ENCODE results near the gene C4orf50.

C4orf50 gene

DNA sequence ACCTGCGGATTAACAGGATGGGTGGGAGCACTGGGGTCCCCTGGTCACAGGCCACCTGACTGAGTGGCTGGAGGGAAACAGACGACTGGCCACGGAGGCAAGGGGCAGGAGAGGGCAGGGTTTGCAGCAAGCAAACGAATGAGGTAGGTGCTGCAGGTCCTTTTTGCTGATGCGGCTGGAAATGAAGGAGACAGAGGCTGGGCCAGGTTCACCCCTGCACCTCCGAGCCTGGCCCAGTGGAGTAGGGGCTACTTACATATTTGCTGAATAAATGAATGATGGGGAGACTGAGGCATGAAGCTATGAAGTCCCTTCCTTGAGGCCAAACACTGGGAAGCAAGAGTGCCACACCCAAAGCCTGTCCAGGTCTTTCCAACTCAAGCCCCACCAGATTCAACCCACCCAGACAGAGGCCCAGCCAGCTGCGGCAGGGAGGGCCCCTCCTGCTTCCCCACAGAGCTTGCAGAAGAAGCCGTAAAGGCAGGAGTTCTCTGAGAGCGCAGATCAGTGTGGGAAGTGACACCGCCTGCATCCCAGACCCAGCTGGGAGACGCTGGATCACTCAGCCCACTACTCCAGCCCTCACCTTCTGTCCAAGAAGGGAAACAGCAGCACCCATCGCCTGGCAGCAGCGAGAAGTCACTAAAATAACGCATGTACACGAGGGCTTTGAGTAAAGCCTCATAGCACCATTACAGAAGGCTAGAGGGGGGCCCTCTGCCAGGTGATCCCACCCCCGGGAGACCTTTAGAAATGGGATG lies 36.1 kb upstream of the C4orf50 start:
- Histone ChIP-seq H3K4me1 (ENCODE audit: insufficient read depth, low read length) (no peaks in the 10 kb centered on the region; the same call in 1 of the 2 replicates), H3K36me3 (ENCODE audit: insufficient read depth, low read depth, low read length) (peaks cover 1% of the 10 kb centered on the region; the same call in 1 of the 2 replicates), H3K4me3 (ENCODE audit: low read length) (no peak overlapping the region)

GRCh38 chr4:6052679-6053078 lies 34.4 kb upstream of the C4orf50 start:
- Histone ChIP-seq H3K9ac (ENCODE audit: low read depth, low read length) (no peak overlapping the region), H3K27ac (ENCODE audit: low read length) (no peak overlapping the region), H3K4me3 (ENCODE audit: low read length) (no peak overlapping the region), H3K9me3 (ENCODE audit: insufficient read depth, low read depth, low read length) (peaks cover 5% of the 10 kb centered on the region; the same call in 1 of the 2 replicates), H3K27me3 (ENCODE audit: insufficient read depth, low read length) (no peaks in the 10 kb centered on the region), H3K4me1 (ENCODE audit: insufficient read depth, low read length) (no peaks in the 10 kb centered on the region; the same call in 1 of the 2 replicates), H3K36me3 (ENCODE audit: insufficient read depth, low read depth, low read length) (no peaks in the 10 kb centered on the region)

More for the DNA sequence above, 36.1 kb upstream of the C4orf50 start:
- Histone ChIP-seq H3K27me3 (ENCODE audit: insufficient read depth, low read length) (no peaks in the 10 kb centered on the region), H3K9ac (ENCODE audit: low read depth, low read length) (no peak overlapping the region; the same call in 1 of the 2 replicates), H3K9me3 (ENCODE audit: insufficient read depth, low read depth, low read length) (peaks cover 22% of the 10 kb centered on the region), H3K27ac (ENCODE audit: low read length) (no peak overlapping the region)

- H3K36me3 ChIP-seq (ENCODE audit: insufficient read depth, low read depth, low read length) = no peaks in the 10 kb centered on the region
- H3K27me3 ChIP-seq (ENCODE audit: insufficient read depth, low read length) = no peaks in the 10 kb centered on the region
- no peak overlapping the region for H3K4me3 ChIP-seq (ENCODE audit: low read length)
- H3K27ac ChIP-seq (ENCODE audit: low read length) = no peak overlapping the region
- H3K4me1 ChIP-seq (ENCODE audit: insufficient read depth, low read length) = no peaks in the 10 kb centered on the region; the same call in 1 of the 2 replicates
- H3K9me3 ChIP-seq (ENCODE audit: insufficient read depth, low read depth, low read length) = no peaks in the 10 kb centered on the region
- no peak overlapping the region for H3K9ac ChIP-seq (ENCODE audit: low read depth, low read length)
These were observed 32.3 kb upstream of the C4orf50 start for GRCh38 chr4:6050551-6050950.

DNA sequence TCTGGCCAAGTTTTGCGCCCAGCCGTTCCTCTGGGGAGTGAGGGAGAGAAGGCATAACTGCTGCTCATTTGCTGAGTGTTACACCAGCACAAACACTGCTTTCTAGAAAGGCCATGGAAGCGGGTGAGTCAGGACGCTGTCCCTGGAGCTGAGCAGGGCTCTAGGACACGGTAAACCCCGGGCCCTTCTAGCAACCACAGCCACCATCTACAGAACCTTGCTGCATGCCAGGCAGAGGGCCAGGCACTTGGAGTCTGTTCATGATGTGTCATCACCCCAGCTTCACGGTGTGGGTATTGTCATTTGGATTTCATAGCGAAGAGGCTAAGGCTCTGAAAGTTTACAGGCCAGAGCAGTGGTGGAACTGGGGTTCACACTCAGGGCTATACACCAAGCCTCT lies 31.8 kb upstream of the C4orf50 start:
- Histone ChIP-seq H3K27me3 (ENCODE audit: insufficient read depth, low read length) (no peaks in the 10 kb centered on the region), H3K9me3 (ENCODE audit: insufficient read depth, low read depth, low read length) (no peaks in the 10 kb centered on the region), H3K4me3 (ENCODE audit: low read length) (no peak overlapping the region), H3K27ac (ENCODE audit: low read length) (no peak overlapping the region), H3K4me1 (ENCODE audit: insufficient read depth, low read length) (no peaks in the 10 kb centered on the region; the same call in 1 of the 2 replicates), H3K36me3 (ENCODE audit: insufficient read depth, low read depth, low read length) (no peaks in the 10 kb centered on the region), H3K9ac (ENCODE audit: low read depth, low read length) (no peak overlapping the region)

DNA sequence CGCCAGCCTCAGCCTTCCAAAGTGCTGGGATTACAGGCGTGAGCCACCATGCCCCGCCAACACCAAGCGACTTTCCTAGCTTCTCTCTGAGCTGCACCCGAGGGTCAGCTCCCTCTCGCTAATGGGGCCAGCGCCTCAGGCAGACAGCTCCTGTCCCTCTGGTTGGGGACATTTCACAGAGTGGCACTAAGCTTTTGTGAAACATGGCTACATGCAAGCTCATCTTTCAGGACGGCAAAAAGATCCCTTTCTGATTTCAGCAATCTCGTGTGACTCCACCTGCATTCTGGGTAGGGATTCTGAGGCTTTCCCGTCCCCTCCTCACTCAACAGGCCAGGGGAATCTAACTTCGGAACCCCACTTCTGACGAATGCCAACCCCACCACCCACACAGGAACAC lies 31.0 kb upstream of the C4orf50 start:
- Histone ChIP-seq H3K27me3 (ENCODE audit: insufficient read depth, low read length) (no peaks in the 10 kb centered on the region), H3K36me3 (ENCODE audit: insufficient read depth, low read depth, low read length) (no peaks in the 10 kb centered on the region), H3K9me3 (ENCODE audit: insufficient read depth, low read depth, low read length) (no peaks in the 10 kb centered on the region), H3K4me1 (ENCODE audit: insufficient read depth, low read length) (no peaks in the 10 kb centered on the region), H3K4me3 (ENCODE audit: low read length) (no peak overlapping the region), H3K9ac (ENCODE audit: low read depth, low read length) (no peak overlapping the region), H3K27ac (ENCODE audit: low read length) (no peak overlapping the region)

- Histone ChIP-seq H3K4me1 (ENCODE audit: insufficient read depth, low read length) (no peaks in the 10 kb centered on the region), H3K4me3 (ENCODE audit: low read length) (no peak overlapping the region), H3K9me3 (ENCODE audit: insufficient read depth, low read depth, low read length) (no peaks in the 10 kb centered on the region), H3K27me3 (ENCODE audit: insufficient read depth, low read length) (no peaks in the 10 kb centered on the region), H3K27ac (ENCODE audit: low read length) (no peak overlapping the region), H3K36me3 (ENCODE audit: insufficient read depth, low read depth, low read length) (no peaks in the 10 kb centered on the region), H3K9ac (ENCODE audit: low read depth, low read length) (no peak overlapping the region)
These were observed 30.3 kb upstream of the C4orf50 start for GRCh38 chr4:6048537-6048936.

GRCh38 chr4:6047130-6047673 lies 29.0 kb upstream of the C4orf50 start:
- Histone ChIP-seq H3K27ac (ENCODE audit: low read length) (no peak overlapping the region), H3K4me3 (ENCODE audit: low read length) (no peak overlapping the region), H3K9ac (ENCODE audit: low read depth, low read length) (no peak overlapping the region), H3K4me1 (ENCODE audit: insufficient read depth, low read length) (no peaks in the 10 kb centered on the region), H3K9me3 (ENCODE audit: insufficient read depth, low read depth, low read length) (no peaks in the 10 kb centered on the region), H3K27me3 (ENCODE audit: insufficient read depth, low read length) (no peaks in the 10 kb centered on the region), H3K36me3 (ENCODE audit: insufficient read depth, low read depth, low read length) (no peaks in the 10 kb centered on the region)

- Histone ChIP-seq H3K36me3 (ENCODE audit: insufficient read depth, low read depth, low read length) (no peaks in the 10 kb centered on the region), H3K4me3 (ENCODE audit: low read length) (no peak overlapping the region), H3K9ac (ENCODE audit: low read depth, low read length) (no peak overlapping the region), H3K27ac (ENCODE audit: low read length) (no peak overlapping the region), H3K4me1 (ENCODE audit: insufficient read depth, low read length) (no peaks in the 10 kb centered on the region), H3K9me3 (ENCODE audit: insufficient read depth, low read depth, low read length) (no peaks in the 10 kb centered on the region), H3K27me3 (ENCODE audit: insufficient read depth, low read length) (no peaks in the 10 kb centered on the region)
These were observed 28.4 kb upstream of the C4orf50 start for GRCh38 chr4:6046526-6047129.

GRCh38 chr4:6044805-6045204 lies 26.6 kb upstream of the C4orf50 start:
- H3K9me3 ChIP-seq (ENCODE audit: insufficient read depth, low read depth, low read length) = no peaks in the 10 kb centered on the region
- no peak overlapping the region for H3K4me3 ChIP-seq (ENCODE audit: low read length)
- 0 out of 2 replicates have a peak, but pooled peaks cover 5% of the 10 kb centered on the region for H3K27me3 ChIP-seq (ENCODE audit: insufficient read depth, low read length)
- H3K4me1 ChIP-seq (ENCODE audit: insufficient read depth, low read length) = no peaks in the 10 kb centered on the region
- no peak overlapping the region for H3K27ac ChIP-seq (ENCODE audit: low read length)
- no peak overlapping the region for H3K9ac ChIP-seq (ENCODE audit: low read depth, low read length)
- no peaks in the 10 kb centered on the region for H3K36me3 ChIP-seq (ENCODE audit: insufficient read depth, low read depth, low read length)

DNA sequence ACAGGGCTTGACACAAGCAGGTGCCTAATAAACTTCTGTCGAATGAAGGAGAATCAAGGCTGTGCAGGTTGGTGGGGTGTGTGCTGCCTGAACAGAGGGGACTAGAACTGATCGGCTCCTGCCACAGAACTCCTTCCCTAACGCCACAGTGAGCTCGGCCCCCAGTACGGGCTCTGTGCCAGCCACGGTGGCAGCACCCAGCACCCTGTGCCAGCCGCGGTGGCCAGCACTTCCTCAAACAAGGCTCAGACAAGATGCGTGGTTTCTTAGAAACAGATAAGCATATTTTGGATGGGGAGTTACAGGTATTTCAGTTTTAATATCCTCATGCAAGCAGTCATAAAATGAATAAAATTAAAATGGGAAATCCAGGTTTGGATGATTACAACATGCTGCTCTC lies 26.0 kb upstream of the C4orf50 start:
- Histone ChIP-seq H3K27ac (ENCODE audit: low read length) (no peak overlapping the region), H3K36me3 (ENCODE audit: insufficient read depth, low read depth, low read length) (no peaks in the 10 kb centered on the region), H3K4me1 (ENCODE audit: insufficient read depth, low read length) (no peaks in the 10 kb centered on the region), H3K9me3 (ENCODE audit: insufficient read depth, low read depth, low read length) (no peaks in the 10 kb centered on the region), H3K9ac (ENCODE audit: low read depth, low read length) (no peak overlapping the region), H3K27me3 (ENCODE audit: insufficient read depth, low read length) (peaks cover 8% of the 10 kb centered on the region; the same call in 1 of the 2 replicates), H3K4me3 (ENCODE audit: low read length) (no peak overlapping the region)

DNA sequence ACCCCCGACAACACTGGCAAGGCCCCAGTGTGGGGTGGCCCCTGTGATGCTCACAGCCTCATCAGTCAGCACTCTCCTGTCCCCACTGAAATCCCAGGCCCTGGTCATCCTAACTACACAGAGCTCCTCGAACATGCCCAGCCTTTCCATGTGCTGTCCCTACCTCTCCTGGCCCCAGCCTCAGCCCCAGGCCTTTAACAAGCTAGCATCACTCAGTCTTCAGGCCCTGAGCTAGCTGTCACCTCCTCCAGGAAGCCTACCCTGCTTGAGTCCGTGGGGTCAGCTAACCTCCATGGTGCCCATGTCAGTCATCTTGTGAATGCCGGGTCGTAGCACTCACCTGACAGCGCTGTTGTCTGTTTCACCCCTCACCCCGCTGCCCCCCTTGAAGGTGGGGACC lies 25.6 kb upstream of the C4orf50 start:
- Histone ChIP-seq H3K4me3 (ENCODE audit: low read length) (no peak overlapping the region), H3K4me1 (ENCODE audit: insufficient read depth, low read length) (no peaks in the 10 kb centered on the region), H3K27ac (ENCODE audit: low read length) (no peak overlapping the region), H3K9me3 (ENCODE audit: insufficient read depth, low read depth, low read length) (no peaks in the 10 kb centered on the region), H3K9ac (ENCODE audit: low read depth, low read length) (no peak overlapping the region), H3K27me3 (ENCODE audit: insufficient read depth, low read length) (peaks cover 8% of the 10 kb centered on the region; the same call in 1 of the 2 replicates), H3K36me3 (ENCODE audit: insufficient read depth, low read depth, low read length) (no peaks in the 10 kb centered on the region)

- Histone ChIP-seq H3K9ac (ENCODE audit: low read depth, low read length) (no peak overlapping the region), H3K36me3 (ENCODE audit: insufficient read depth, low read depth, low read length) (no peaks in the 10 kb centered on the region), H3K27me3 (ENCODE audit: insufficient read depth, low read length) (peaks cover 8% of the 10 kb centered on the region; the same call in 1 of the 2 replicates), H3K4me1 (ENCODE audit: insufficient read depth, low read length) (no peaks in the 10 kb centered on the region), H3K4me3 (ENCODE audit: low read length) (no peak overlapping the region), H3K9me3 (ENCODE audit: insufficient read depth, low read depth, low read length) (no peaks in the 10 kb centered on the region), H3K27ac (ENCODE audit: low read length) (no peak overlapping the region)
These were observed 25.0 kb upstream of the C4orf50 start for GRCh38 chr4:6043188-6043587.

Measured in iPS-20b (cell line).